ENCODE measurements around the gene ZNF597.

ZNF597 gene

GRCh38 chr16:3485097-3485745 is 41.9 kb upstream of the ZNF597 start:
- Histone ChIP-seq H3K36me3 (peaks cover 72 to 82% (median 77%) of the 10 kb centered on the region in 11 experiments), H3K4me3 (no peak overlapping the region)

GRCh38 chr16:3484318-3485096 is 41.2 kb upstream of the ZNF597 start:
- peaks cover 34 to 93% (median 76%) of the 10 kb centered on the region in 11 experiments; a peak in 20 of 22 replicates for H4K20me1 ChIP-seq
- H3K36me3 ChIP-seq: peaks cover 79 to 89% (median 85%) of the 10 kb centered on the region in 11 experiments
- no peak for TF ChIP-seq Cebpa-rat (IDR thresholded peaks at IDR 0.05)

More at GRCh38 chr16:3485097-3485745, 41.9 kb upstream of the ZNF597 start:
- no peak overlapping the region for H3K9ac ChIP-seq
- H3K9me3 ChIP-seq (replicated peaks in 1 of 11): no peaks in the 10 kb centered on the region
- peaks cover 0 to 10% (median 6%) of the 10 kb centered on the region in 10 experiments; a peak in 11 of 20 replicates for H3K4me1 ChIP-seq
- H3K4me2 ChIP-seq: no peak overlapping the region
- no peak overlapping the region for H3K27ac ChIP-seq
- no peak for TF ChIP-seq Cebpa-rat (IDR thresholded peaks at IDR 0.05)
- H4K20me1 ChIP-seq: peaks cover 30 to 86% (median 69%) of the 10 kb centered on the region in 11 experiments; a peak in 20 of 22 replicates
- H3K27me3 ChIP-seq: no peaks in the 10 kb centered on the region

GRCh38 chr16:3482659-3483241 is 39.4 kb upstream of the ZNF597 start:
- Histone ChIP-seq H3K4me2 (no peak overlapping the region), H3K4me1 (peaks cover 0 to 4% (median 3%) of the 10 kb centered on the region in 10 experiments; a peak in 10 of 20 replicates), H3K9ac (no peak overlapping the region), H3K4me3 (no peak overlapping the region), H3K36me3 (peaks cover 92 to 100% (median 98%) of the 10 kb centered on the region in 11 experiments), H4K20me1 (peaks cover 47 to 98% (median 89%) of the 10 kb centered on the region in 11 experiments; a peak in 21 of 22 replicates), H3K27ac (no peak overlapping the region), H3K9me3 (replicated peaks in 1 of 11) (no peaks in the 10 kb centered on the region), H3K27me3 (no peaks in the 10 kb centered on the region)
- no peak for TF ChIP-seq Cebpa-rat (IDR thresholded peaks at IDR 0.05)

More at GRCh38 chr16:3484318-3485096, 41.2 kb upstream of the ZNF597 start:
- H3K4me1 ChIP-seq: peaks cover 0 to 10% (median 6%) of the 10 kb centered on the region in 10 experiments; a peak in 11 of 20 replicates
- no peaks in the 10 kb centered on the region for H3K9me3 ChIP-seq (replicated peaks in 1 of 11)
- H3K9ac ChIP-seq: no peak overlapping the region
- H3K4me3 ChIP-seq: no peak overlapping the region
- H3K4me2 ChIP-seq: no peak overlapping the region
- H3K27me3 ChIP-seq: no peaks in the 10 kb centered on the region
- no peak overlapping the region for H3K27ac ChIP-seq

- Histone ChIP-seq H3K4me2 (no peak overlapping the region), H3K27ac (no peak overlapping the region), H3K4me3 (no peak overlapping the region), H3K9me3 (replicated peaks in 1 of 11) (no peaks in the 10 kb centered on the region), H3K4me1 (no peaks in the 10 kb centered on the region), H3K27me3 (no peaks in the 10 kb centered on the region), H3K36me3 (peaks cover 90 to 100% (median 94%) of the 10 kb centered on the region in 11 experiments), H3K9ac (no peak overlapping the region), H4K20me1 (peaks cover 46 to 99% (median 93%) of the 10 kb centered on the region in 11 experiments; a peak in 21 of 22 replicates)
- TF ChIP-seq Cebpa-rat (IDR thresholded peaks at IDR 0.05): no peak
Observed at GRCh38 chr16:3481696-3482658, 38.7 kb upstream of the ZNF597 start.

- peaks cover 84 to 99% (median 94%) of the 10 kb centered on the region in 11 experiments for H3K36me3 ChIP-seq
- TF ChIP-seq Cebpa-rat (IDR thresholded peaks at IDR 0.05): no peak
- H4K20me1 ChIP-seq: peaks cover 50 to 99% (median 94%) of the 10 kb centered on the region in 11 experiments; a peak in 21 of 22 replicates
- no peak overlapping the region for H3K4me3 ChIP-seq
- no peak overlapping the region for H3K27ac ChIP-seq
- H3K27me3 ChIP-seq: no peaks in the 10 kb centered on the region
- no peaks in the 10 kb centered on the region for H3K4me1 ChIP-seq
- H3K4me2 ChIP-seq: no peak overlapping the region
- no peaks in the 10 kb centered on the region for H3K9me3 ChIP-seq (replicated peaks in 1 of 11)
- 0 out of 22 replicates have a peak overlapping the region, but pooled peaks of 1 of the 11 experiments have one; percentile 33 for H3K9ac ChIP-seq
Observed at GRCh38 chr16:3480901-3481695, 37.8 kb upstream of the ZNF597 start.

GRCh38 chr16:3479654-3480216 is 36.4 kb upstream of the ZNF597 start:
- H4K20me1 ChIP-seq: peaks cover 54 to 99% (median 94%) of the 10 kb centered on the region in 11 experiments; a peak in 21 of 22 replicates
- no peak overlapping the region for H3K4me3 ChIP-seq
- TF ChIP-seq Cebpa-rat (IDR thresholded peaks at IDR 0.05): no peak
- H3K27ac ChIP-seq: no peak overlapping the region
- H3K9me3 ChIP-seq (replicated peaks in 1 of 11): no peaks in the 10 kb centered on the region
- H3K9ac ChIP-seq: no peak overlapping the region
- H3K4me2 ChIP-seq: no peak overlapping the region
- H3K4me1 ChIP-seq: no peaks in the 10 kb centered on the region
- no peaks in the 10 kb centered on the region for H3K27me3 ChIP-seq
- H3K36me3 ChIP-seq: peaks cover 81 to 99% (median 92%) of the 10 kb centered on the region in 11 experiments

GRCh38 chr16:3478242-3478925 is 35.1 kb upstream of the ZNF597 start:
- Histone ChIP-seq H4K20me1 (peaks cover 55 to 99% (median 94%) of the 10 kb centered on the region in 11 experiments; a peak in 21 of 22 replicates), H3K36me3 (peaks cover 73 to 98% (median 89%) of the 10 kb centered on the region in 11 experiments), H3K27ac (no peak overlapping the region), H3K4me1 (no peaks in the 10 kb centered on the region), H3K27me3 (no peaks in the 10 kb centered on the region), H3K9ac (no peak overlapping the region), H3K4me3 (no peak overlapping the region), H3K4me2 (no peak overlapping the region), H3K9me3 (replicated peaks in 1 of 11) (peaks cover 0 to 4% (median 3%) of the 10 kb centered on the region in 11 experiments; a peak in 19 of 22 replicates)
- no peak for TF ChIP-seq Cebpa-rat (IDR thresholded peaks at IDR 0.05)
